IMR-90 (cell line): ENCODE measurements around the gene SLC12A4. TPM values are rescaled to one million over a fixed set of nuclear protein-coding genes. Genes with fewer than 3 reads are reported as not detected.

Experiments used
- ATAC-seq: fragments of 200-7000 bp; cut with Tn5 transposase; 2 replicates; pipeline ENCODE4 v1.9.1; 2020; ENCODE audit warnings: low read depth, mild to moderate bottlenecking, moderate library complexity
- BruUV-seq: library from RNA; stranded (reverse); fragments of 400-500 nt; replicated peaks from 2 replicates; lab custom pipeline; 2021; lab: Mats Ljungman, UMichigan
- CTCF ChIA-PET: fragments of 300-600 bp; formaldehyde crosslinking; extraction: SDS; loops from one replicate; lab custom pipeline; 2021; ENCODE audit warnings: antibody characterized with exemption; lab: Yijun Ruan, JAX
- POLR2A ChIA-PET: fragments of 300-600 bp; sonication (Branson Sonifier 250); formaldehyde crosslinking; loops from one replicate; lab custom pipeline; 2022; ENCODE audit warnings: antibody characterized with exemption; ENCODE audit not compliant: unreplicated experiment; lab: Charles Lee
- DNase-seq: peaks from one replicate; pipeline ENCODE4 v3.0.0; 2013
- H2AFZ ChIP-seq: replicated peaks from 2 replicates; pipeline ENCODE3; 2013; ENCODE audit warnings: low read length, mild to moderate bottlenecking; ENCODE audit not compliant: poor library complexity
- H2AK5ac ChIP-seq: 2 replicates; pipeline ENCODE4 v1.6.1; 2013; ENCODE audit warnings: low read depth, low read length, inconsistent platforms
- H2AK9ac ChIP-seq: replicated peaks from 2 replicates; pipeline ENCODE3; 2013; ENCODE audit warnings: mild to moderate bottlenecking, low read depth, low read length, moderate library complexity; ENCODE audit not compliant: poor library complexity
- H2BK120ac ChIP-seq: 2 replicates; pipeline ENCODE4 v1.6.1; 2013; ENCODE audit warnings: low read depth, low read length, inconsistent platforms
- H2BK15ac ChIP-seq: 3 replicates; pipeline ENCODE4 v1.6.1; 2013; ENCODE audit warnings: low read depth, low read length, inconsistent platforms
- H2BK20ac ChIP-seq: 2 replicates; pipeline ENCODE4 v1.6.1; 2013; ENCODE audit warnings: low read depth, mild to moderate bottlenecking, inconsistent platforms, low read length, moderate library complexity
- H2BK5ac ChIP-seq: 2 replicates; pipeline ENCODE4 v1.6.1; 2013; ENCODE audit warnings: mild to moderate bottlenecking, low read depth, low read length, inconsistent platforms; ENCODE audit not compliant: poor library complexity, severe bottlenecking
- H3K14ac ChIP-seq: replicated peaks from 2 replicates; pipeline ENCODE4 v1.6.1; 2013; ENCODE audit warnings: low read depth, low read length, inconsistent platforms
- H3K18ac ChIP-seq: 2 replicates; pipeline ENCODE4 v1.6.1; 2013; ENCODE audit warnings: low read depth, low read length, control low read depth
- H3K23ac ChIP-seq: 2 replicates; pipeline ENCODE4 v1.6.1; 2013; ENCODE audit warnings: low read depth, low read length, inconsistent platforms
- H3K27ac ChIP-seq: 2 replicates; pipeline ENCODE4 v1.5.1; 2013; ENCODE audit warnings: mild to moderate bottlenecking, control low read depth, low read length; ENCODE audit not compliant: insufficient read depth
- H3K27me3 ChIP-seq: 2 replicates; pipeline ENCODE4 v1.6.1; 2013; ENCODE audit warnings: low read length; ENCODE audit not compliant: control insufficient read depth, insufficient read depth
- H3K36me3 ChIP-seq: 2 replicates; pipeline ENCODE4 v1.6.1; 2013; ENCODE audit warnings: low read length, mixed read lengths; ENCODE audit not compliant: control insufficient read depth, insufficient read depth
- H3K4ac ChIP-seq: 2 replicates; pipeline ENCODE4 v1.6.1; 2013; ENCODE audit warnings: low read depth, low read length, inconsistent platforms
- H3K4me1 ChIP-seq: 2 replicates; pipeline ENCODE4 v1.6.1; 2013; ENCODE audit warnings: low read length, mixed read lengths; ENCODE audit not compliant: control insufficient read depth, insufficient read depth
- H3K4me2 ChIP-seq: 2 replicates; pipeline ENCODE4 v1.6.1; 2013; ENCODE audit warnings: low read depth, mild to moderate bottlenecking, control low read depth, low read length, moderate library complexity
- H3K4me3 ChIP-seq: 2 replicates; pipeline ENCODE4 v1.5.1; 2013; ENCODE audit warnings: low read depth, mild to moderate bottlenecking, control low read depth, low read length, moderate library complexity; ENCODE audit not compliant: insufficient read depth
- H3K56ac ChIP-seq: 2 replicates; pipeline ENCODE4 v1.6.1; 2013; ENCODE audit warnings: low read length, inconsistent platforms; ENCODE audit not compliant: insufficient read depth; ENCODE audit errors: extremely low read depth
- H3K79me1 ChIP-seq, 2 experiments: 2 replicates each; pipeline ENCODE4 v1.6.1; 2013; ENCODE audit warnings: low read length in 2 of 2, inconsistent platforms in 1 of 2, low read depth in 1 of 2
- H3K9ac ChIP-seq: 2 replicates; pipeline ENCODE4 v1.6.1; 2013; ENCODE audit warnings: low read depth, low read length, control low read depth
- H3K9me1 ChIP-seq: 2 replicates; pipeline ENCODE4 v1.6.1; 2013; ENCODE audit warnings: low read length, inconsistent platforms; ENCODE audit not compliant: insufficient read depth
- H3K9me3 ChIP-seq: 2 replicates; pipeline ENCODE4 v1.6.1; 2013; ENCODE audit warnings: low read length; ENCODE audit not compliant: control insufficient read depth, insufficient read depth
- H4K20me1 ChIP-seq: 2 replicates; pipeline ENCODE4 v1.6.1; 2013; ENCODE audit warnings: low read length, inconsistent platforms; ENCODE audit not compliant: insufficient read depth
- H4K5ac ChIP-seq: 2 replicates; pipeline ENCODE4 v1.6.1; 2013; ENCODE audit warnings: mild to moderate bottlenecking, low read depth, low read length, control low read depth
- H4K8ac ChIP-seq, 2 experiments: 2 replicates each; pipeline ENCODE4 v1.6.1; 2013; ENCODE audit warnings: low read depth in 2 of 2, low read length in 2 of 2, control low read depth in 1 of 2, inconsistent platforms in 1 of 2
- H4K91ac ChIP-seq: 2 replicates; pipeline ENCODE4 v1.6.1; 2013; ENCODE audit warnings: low read depth, low read length, inconsistent platforms; ENCODE audit not compliant: insufficient read depth
- BHLHE40 ChIP-seq: fragments of 150-350 bp; IDR thresholded peaks from 2 replicates; pipeline ENCODE4 v1.6.1; 2016; ENCODE audit warnings: mild to moderate bottlenecking, low read depth, low read length
- CEBPB ChIP-seq: IDR thresholded peaks from 2 replicates; pipeline ENCODE4 v1.6.1; 2012; ENCODE audit warnings: low read depth, low read length, improper control_type of control experiment
- ELK1 ChIP-seq: fragments of 150-350 bp; IDR thresholded peaks from 2 replicates; pipeline ENCODE4 v1.6.1; 2016; ENCODE audit warnings: low read depth, mild to moderate bottlenecking, low read length, moderate library complexity, borderline replicate concordance
- FOS ChIP-seq: fragments of 150-350 bp; IDR thresholded peaks from 2 replicates; pipeline ENCODE4 v1.6.1; 2016; ENCODE audit warnings: low read depth, low read length
- MAFK ChIP-seq: IDR thresholded peaks from 2 replicates; pipeline ENCODE4 v1.6.1; 2012; ENCODE audit warnings: low read depth, low read length, improper control_type of control experiment
- MXI1 ChIP-seq: IDR thresholded peaks from 2 replicates; pipeline ENCODE4 v1.6.1; 2012; ENCODE audit warnings: low read depth, mild to moderate bottlenecking, low read length, moderate library complexity, borderline replicate concordance
- POLR2A ChIP-seq: IDR thresholded peaks from 2 replicates; pipeline ENCODE4 v1.6.1; 2012; ENCODE audit warnings: mild to moderate bottlenecking, low read depth, low read length
- RAD21 ChIP-seq: IDR thresholded peaks from 2 replicates; pipeline ENCODE4 v1.6.1; 2012; ENCODE audit warnings: low read length, improper control_type of control experiment
- RCOR1 ChIP-seq: IDR thresholded peaks from 2 replicates; pipeline ENCODE4 v1.6.1; 2012; ENCODE audit warnings: mild to moderate bottlenecking, low read length, improper control_type of control experiment; ENCODE audit not compliant: insufficient replicate concordance
- RFX5 ChIP-seq: IDR thresholded peaks from 2 replicates; pipeline ENCODE4 v1.8.0; 2012; ENCODE audit warnings: low read depth, mild to moderate bottlenecking, low read length, moderate library complexity
- USF2 ChIP-seq: fragments of 150-350 bp; IDR thresholded peaks from 2 replicates; pipeline ENCODE4 v1.6.1; 2017; ENCODE audit warnings: mild to moderate bottlenecking, antibody characterized with exemption, low read length, low read depth
- WGBS, 2 experiments: methylation state at CpG; one replicate each; pipeline versions ENCODE4 v1.1.5 to v1.1.7; 2013; ENCODE audit warnings: missing lambda C conversion rate in 2 of 2; ENCODE audit not compliant: insufficient read length in 1 of 2; ENCODE audit errors: extremely low coverage in 2 of 2; 5-methylcytosine and 5-hydroxymethylcytosine counted together
- dilution Hi-C: fragments of 300-500 bp; cut with HindIII; formaldehyde crosslinking; loops from one replicate; pipeline ENCODE4 v1.14.3; 2018; ENCODE audit warnings: low sequenced_read_pairs; ENCODE audit not compliant: unreplicated experiment
- in situ Hi-C: fragments of 300-500 bp; cut with MboI; formaldehyde crosslinking; loops from 3 replicates; pipeline ENCODE4 v1.14.3; 2019; ENCODE audit warnings: low sequenced_read_pairs, inconsistent platforms, mixed read lengths
- intact Hi-C: fragments of 100-400 bp; cut with micrococcal nuclease; formaldehyde crosslinking; loops from 2 replicates; pipeline ENCODE4 v1.10.0; 2022
- polyA plus RNA-seq, 3 experiments: library from polyadenylated mRNA; depleted of rRNA; stranded (reverse); fragments of >200 nt; gene quantifications; 2 replicates each; pipeline ENCODE4 v1.2.3, GENCODE V29; 2012; ENCODE audit warnings: low replicate concordance in 1 of 3
- total RNA-seq: library from RNA; depleted of rRNA; stranded (reverse); fragments of >200 nt; gene quantifications from 2 replicates; pipeline ENCODE4 v1.2.3, GENCODE V29; 2012

SLC12A4 gene
- total and polyA plus RNA-seq, 2 of the 4 experiments (the other 2 are of a cell fraction): 36.6 to 132 TPM

GRCh38 chr16:67951485-67951884 is 17.0 kb downstream of the SLC12A4 start (continued):
- no peak for TF ChIP-seq ELK1
- TF ChIP-seq MXI1: no peak
- TF ChIP-seq BHLHE40: no peak
- no peak for TF ChIP-seq RFX5
- TF ChIP-seq CEBPB: no peak
- TF ChIP-seq FOS: no peak

GRCh38 chr16:67950335-67950843 is 18.0 kb downstream of the SLC12A4 start:
- Histone ChIP-seq H3K4me2 (no peak overlapping the region), H3K9ac (no peak overlapping the region), H2AFZ (no peak overlapping the region), H3K56ac (no peak overlapping the region), H2BK15ac (no peak overlapping the region), H3K18ac (no peak overlapping the region), H3K9me1 (no peaks in the 10 kb centered on the region), H4K8ac (no peak overlapping the region), H3K36me3 (peaks cover 91% of the 10 kb centered on the region), H2BK120ac (no peak overlapping the region), H2AK9ac (no peak overlapping the region), H3K4me1 (peaks cover 3% of the 10 kb centered on the region; the same call in 1 of the 2 replicates), H3K79me1 (peaks cover 35 to 85% of the 10 kb centered on the region in 2 experiments), H3K23ac (no peak overlapping the region), H2BK20ac (no peak overlapping the region), H2AK5ac (no peak overlapping the region), H4K5ac (no peak overlapping the region), H2BK5ac (no peak overlapping the region), H4K20me1 (peaks cover 49% of the 10 kb centered on the region), H3K4ac (no peak overlapping the region), H3K27me3 (no peaks in the 10 kb centered on the region), H3K9me3 (no peaks in the 10 kb centered on the region), H3K4me3 (no peak overlapping the region), H3K27ac (no peak overlapping the region), H3K14ac (no peak overlapping the region), H4K91ac (no peak overlapping the region)
- dilution Hi-C loops (no loop called here), in situ Hi-C loops (no loop called here), intact Hi-C loops (no loop called here)
- BruUV-seq: no TSS peak
- WGBS, 2 experiments: 88% methylated on average over 6 of the region's 16 CpGs; no CpG with 5 or more reads in 1 of the 2 experiments
- TF ChIP-seq BHLHE40: no peak
- no peak for TF ChIP-seq USF2
- no peak for TF ChIP-seq POLR2A
- TF ChIP-seq RCOR1: no peak
- no peak for TF ChIP-seq RAD21
- TF ChIP-seq MAFK: no peak
- TF ChIP-seq RFX5: no peak
- DNase-seq (no peak), ATAC-seq (no peak)
- POLR2A ChIA-PET: no interaction called here
- CTCF ChIA-PET: no interaction called here
